WTC11 (cell line): ENCODE results near the gene TCAP.

Experiments
- IRF2 ChIP-seq: sonication (generic); formaldehyde crosslinking; IDR thresholded peaks from 2 replicates; pipeline ENCODE4 v1.8.0; 2022; ENCODE audit warnings: low read depth, missing genetic modification reagents, borderline replicate concordance
- JUN ChIP-seq: sonication (generic); formaldehyde crosslinking; IDR thresholded peaks from 2 replicates; pipeline ENCODE4 v1.8.0; 2023; ENCODE audit warnings: mild to moderate bottlenecking, missing genetic modification reagents
- NR1H2 ChIP-seq: sonication (generic); formaldehyde crosslinking; IDR thresholded peaks from 2 replicates; pipeline ENCODE4 v1.9.0; 2021; ENCODE audit warnings: mild to moderate bottlenecking, moderate library complexity, missing genetic modification reagents
- OVOL2 ChIP-seq: fragments of 250-450 bp; sonication (Bioruptor Pico); IDR thresholded peaks from 2 replicates; pipeline ENCODE4 v1.9.0; 2021; ENCODE audit warnings: mild to moderate bottlenecking, borderline replicate concordance
- RELA ChIP-seq: sonication (generic); formaldehyde crosslinking; IDR thresholded peaks from 2 replicates; pipeline ENCODE4 v1.8.1; 2022; ENCODE audit warnings: missing genetic modification reagents, mild to moderate bottlenecking, borderline replicate concordance
- TF ChIP-seq, protein P1 (sequence below): fragments of 200-600 bp; IDR thresholded peaks from 2 replicates; pipeline ENCODE4 v1.8.0; 2022; ENCODE audit warnings: antibody characterized with exemption
- TF ChIP-seq, protein P2 (sequence below): sonication (generic); formaldehyde crosslinking; IDR thresholded peaks from 2 replicates; pipeline ENCODE4 v1.8.1; 2023; ENCODE audit warnings: mild to moderate bottlenecking, missing genetic modification reagents
- TF ChIP-seq, protein P3 (sequence below): sonication (generic); formaldehyde crosslinking; IDR thresholded peaks from 2 replicates; pipeline ENCODE4 v1.8.1; 2022; ENCODE audit warnings: mild to moderate bottlenecking, moderate library complexity, missing genetic modification reagents
- TF ChIP-seq, protein P4 (sequence below): sonication (generic); formaldehyde crosslinking; IDR thresholded peaks from 2 replicates; pipeline ENCODE4 v1.8.0; 2022; ENCODE audit warnings: mild to moderate bottlenecking, missing genetic modification reagents
- TF ChIP-seq, protein P5 (sequence below): sonication (generic); formaldehyde crosslinking; IDR thresholded peaks from 2 replicates; pipeline ENCODE4 v1.8.0; 2023; ENCODE audit warnings: missing genetic modification reagents, mild to moderate bottlenecking, borderline replicate concordance
- TF ChIP-seq, protein P6 (sequence below): sonication (generic); formaldehyde crosslinking; conservative IDR thresholded peaks from 2 replicates; pipeline ENCODE4 v1.8.1; 2022; ENCODE audit warnings: mild to moderate bottlenecking, missing genetic modification reagents

DNA sequence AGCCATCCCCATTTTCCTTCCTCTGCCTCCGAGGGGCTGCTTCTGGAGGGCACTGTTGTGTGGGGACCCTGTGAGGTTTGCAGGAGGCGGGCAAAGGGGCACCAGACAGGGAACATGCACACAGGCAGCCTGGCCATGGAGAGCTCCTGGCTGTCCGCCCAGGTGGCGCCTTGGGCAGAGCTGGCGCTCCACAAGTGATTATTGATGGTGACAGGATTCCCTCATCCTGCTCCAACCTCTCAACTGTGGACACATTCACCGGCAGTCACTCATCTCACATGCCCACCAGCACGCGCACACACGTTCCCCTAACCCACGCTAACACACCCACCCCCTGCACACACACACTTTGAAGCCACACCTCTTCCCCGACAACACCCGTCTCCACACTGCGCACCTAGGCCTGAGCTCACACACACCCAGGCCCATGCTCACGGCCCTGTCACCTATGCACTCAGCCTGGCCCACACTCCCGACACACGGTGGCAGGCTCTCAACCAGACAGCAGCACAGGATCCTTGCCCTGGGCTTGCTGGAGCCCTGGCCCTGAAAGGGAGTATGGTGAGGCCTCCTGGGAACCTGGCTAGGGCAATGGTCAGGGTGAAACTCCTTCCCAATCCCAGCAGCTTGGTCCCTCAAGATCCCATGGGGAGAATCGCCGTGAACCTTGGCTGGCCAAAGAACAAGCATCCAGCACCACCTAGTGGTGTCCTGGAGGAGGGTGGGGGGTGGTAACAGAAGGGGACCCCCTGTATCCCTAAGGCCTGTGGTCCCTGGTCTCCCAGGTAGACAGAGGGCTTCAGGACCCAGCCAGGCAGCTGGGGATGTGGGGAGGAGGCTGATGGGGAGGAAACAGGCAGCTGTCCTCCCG lies 6.7 kb downstream of the TCAP start:
- TF ChIP-seq RELA (CRISPR knock-in tag) (no peak), JUN (CRISPR knock-in tag) (no peak), IRF2 (no peak), OVOL2 (CRISPR knock-in tag) (no peak), NR1H2 (CRISPR knock-in tag) (no peak)
- TF ChIP-seq, protein P1, sequence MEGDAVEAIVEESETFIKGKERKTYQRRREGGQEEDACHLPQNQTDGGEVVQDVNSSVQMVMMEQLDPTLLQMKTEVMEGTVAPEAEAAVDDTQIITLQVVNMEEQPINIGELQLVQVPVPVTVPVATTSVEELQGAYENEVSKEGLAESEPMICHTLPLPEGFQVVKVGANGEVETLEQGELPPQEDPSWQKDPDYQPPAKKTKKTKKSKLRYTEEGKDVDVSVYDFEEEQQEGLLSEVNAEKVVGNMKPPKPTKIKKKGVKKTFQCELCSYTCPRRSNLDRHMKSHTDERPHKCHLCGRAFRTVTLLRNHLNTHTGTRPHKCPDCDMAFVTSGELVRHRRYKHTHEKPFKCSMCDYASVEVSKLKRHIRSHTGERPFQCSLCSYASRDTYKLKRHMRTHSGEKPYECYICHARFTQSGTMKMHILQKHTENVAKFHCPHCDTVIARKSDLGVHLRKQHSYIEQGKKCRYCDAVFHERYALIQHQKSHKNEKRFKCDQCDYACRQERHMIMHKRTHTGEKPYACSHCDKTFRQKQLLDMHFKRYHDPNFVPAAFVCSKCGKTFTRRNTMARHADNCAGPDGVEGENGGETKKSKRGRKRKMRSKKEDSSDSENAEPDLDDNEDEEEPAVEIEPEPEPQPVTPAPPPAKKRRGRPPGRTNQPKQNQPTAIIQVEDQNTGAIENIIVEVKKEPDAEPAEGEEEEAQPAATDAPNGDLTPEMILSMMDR: peak; percentile 61
- TF ChIP-seq, protein P2, sequence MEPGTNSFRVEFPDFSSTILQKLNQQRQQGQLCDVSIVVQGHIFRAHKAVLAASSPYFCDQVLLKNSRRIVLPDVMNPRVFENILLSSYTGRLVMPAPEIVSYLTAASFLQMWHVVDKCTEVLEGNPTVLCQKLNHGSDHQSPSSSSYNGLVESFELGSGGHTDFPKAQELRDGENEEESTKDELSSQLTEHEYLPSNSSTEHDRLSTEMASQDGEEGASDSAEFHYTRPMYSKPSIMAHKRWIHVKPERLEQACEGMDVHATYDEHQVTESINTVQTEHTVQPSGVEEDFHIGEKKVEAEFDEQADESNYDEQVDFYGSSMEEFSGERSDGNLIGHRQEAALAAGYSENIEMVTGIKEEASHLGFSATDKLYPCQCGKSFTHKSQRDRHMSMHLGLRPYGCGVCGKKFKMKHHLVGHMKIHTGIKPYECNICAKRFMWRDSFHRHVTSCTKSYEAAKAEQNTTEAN (CRISPR knock-in tag): no peak
- TF ChIP-seq, protein P3, sequence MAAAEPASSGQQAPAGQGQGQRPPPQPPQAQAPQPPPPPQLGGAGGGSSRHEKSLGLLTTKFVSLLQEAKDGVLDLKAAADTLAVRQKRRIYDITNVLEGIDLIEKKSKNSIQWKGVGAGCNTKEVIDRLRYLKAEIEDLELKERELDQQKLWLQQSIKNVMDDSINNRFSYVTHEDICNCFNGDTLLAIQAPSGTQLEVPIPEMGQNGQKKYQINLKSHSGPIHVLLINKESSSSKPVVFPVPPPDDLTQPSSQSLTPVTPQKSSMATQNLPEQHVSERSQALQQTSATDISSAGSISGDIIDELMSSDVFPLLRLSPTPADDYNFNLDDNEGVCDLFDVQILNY: no peak
- TF ChIP-seq, protein P4, sequence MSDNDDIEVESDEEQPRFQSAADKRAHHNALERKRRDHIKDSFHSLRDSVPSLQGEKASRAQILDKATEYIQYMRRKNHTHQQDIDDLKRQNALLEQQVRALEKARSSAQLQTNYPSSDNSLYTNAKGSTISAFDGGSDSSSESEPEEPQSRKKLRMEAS (CRISPR knock-in tag): no peak
- TF ChIP-seq, protein P5, sequence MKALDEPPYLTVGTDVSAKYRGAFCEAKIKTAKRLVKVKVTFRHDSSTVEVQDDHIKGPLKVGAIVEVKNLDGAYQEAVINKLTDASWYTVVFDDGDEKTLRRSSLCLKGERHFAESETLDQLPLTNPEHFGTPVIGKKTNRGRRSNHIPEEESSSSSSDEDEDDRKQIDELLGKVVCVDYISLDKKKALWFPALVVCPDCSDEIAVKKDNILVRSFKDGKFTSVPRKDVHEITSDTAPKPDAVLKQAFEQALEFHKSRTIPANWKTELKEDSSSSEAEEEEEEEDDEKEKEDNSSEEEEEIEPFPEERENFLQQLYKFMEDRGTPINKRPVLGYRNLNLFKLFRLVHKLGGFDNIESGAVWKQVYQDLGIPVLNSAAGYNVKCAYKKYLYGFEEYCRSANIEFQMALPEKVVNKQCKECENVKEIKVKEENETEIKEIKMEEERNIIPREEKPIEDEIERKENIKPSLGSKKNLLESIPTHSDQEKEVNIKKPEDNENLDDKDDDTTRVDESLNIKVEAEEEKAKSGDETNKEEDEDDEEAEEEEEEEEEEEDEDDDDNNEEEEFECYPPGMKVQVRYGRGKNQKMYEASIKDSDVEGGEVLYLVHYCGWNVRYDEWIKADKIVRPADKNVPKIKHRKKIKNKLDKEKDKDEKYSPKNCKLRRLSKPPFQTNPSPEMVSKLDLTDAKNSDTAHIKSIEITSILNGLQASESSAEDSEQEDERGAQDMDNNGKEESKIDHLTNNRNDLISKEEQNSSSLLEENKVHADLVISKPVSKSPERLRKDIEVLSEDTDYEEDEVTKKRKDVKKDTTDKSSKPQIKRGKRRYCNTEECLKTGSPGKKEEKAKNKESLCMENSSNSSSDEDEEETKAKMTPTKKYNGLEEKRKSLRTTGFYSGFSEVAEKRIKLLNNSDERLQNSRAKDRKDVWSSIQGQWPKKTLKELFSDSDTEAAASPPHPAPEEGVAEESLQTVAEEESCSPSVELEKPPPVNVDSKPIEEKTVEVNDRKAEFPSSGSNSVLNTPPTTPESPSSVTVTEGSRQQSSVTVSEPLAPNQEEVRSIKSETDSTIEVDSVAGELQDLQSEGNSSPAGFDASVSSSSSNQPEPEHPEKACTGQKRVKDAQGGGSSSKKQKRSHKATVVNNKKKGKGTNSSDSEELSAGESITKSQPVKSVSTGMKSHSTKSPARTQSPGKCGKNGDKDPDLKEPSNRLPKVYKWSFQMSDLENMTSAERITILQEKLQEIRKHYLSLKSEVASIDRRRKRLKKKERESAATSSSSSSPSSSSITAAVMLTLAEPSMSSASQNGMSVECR: no peak
- TF ChIP-seq, protein P6, sequence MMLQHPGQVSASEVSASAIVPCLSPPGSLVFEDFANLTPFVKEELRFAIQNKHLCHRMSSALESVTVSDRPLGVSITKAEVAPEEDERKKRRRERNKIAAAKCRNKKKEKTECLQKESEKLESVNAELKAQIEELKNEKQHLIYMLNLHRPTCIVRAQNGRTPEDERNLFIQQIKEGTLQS (CRISPR knock-in tag): no peak
